ENCODE measurements around the gene FAM162A. TPM values are rescaled to one million over a fixed set of nuclear protein-coding genes. Genes with fewer than 3 reads are reported as not detected.

Gene FAM162A
- total and polyA plus RNA-seq, 4 experiments from 2014 or later: 31.1 to 136 (median 64.7) TPM

DNA sequence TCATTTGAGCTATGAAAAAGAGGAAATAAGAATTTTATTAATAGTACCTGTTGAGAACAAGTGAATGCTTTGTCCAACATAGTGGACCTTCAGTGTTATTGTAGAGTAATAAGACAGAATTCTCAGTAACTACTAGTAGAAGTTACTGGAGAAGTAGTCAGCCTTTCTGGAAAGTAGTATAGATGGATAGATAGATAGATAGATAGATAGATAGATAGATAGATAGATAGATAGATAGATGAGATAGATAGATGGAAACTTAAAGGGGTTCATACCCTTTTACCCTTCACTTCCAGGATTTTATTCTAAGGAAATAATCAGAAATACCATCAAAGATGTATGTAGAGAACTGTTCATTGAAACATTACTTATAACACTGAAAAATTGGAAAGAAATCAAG, 5.2 kb downstream of the FAM162A start:
- DNase-seq: no peak
- no peaks in the 10 kb centered on the region for H3K27me3 Mint-ChIP-seq
- no peaks in the 10 kb centered on the region for H3K36me3 ChIP-seq (ENCODE audit: insufficient read depth, low read length)
- POLR2A ChIA-PET (ENCODE audit: partially characterized antibody): no interaction called here
- CTCF ChIA-PET (ENCODE audit: partially characterized antibody): interaction anchor here (1.2 to 1.3 kb wide), 2 partner anchors 172 to 291 kb away, joined by 4 to 6 read pairs; partner anchors contain the start of gene PARP14
- H3K4me1 Mint-ChIP-seq: peaks cover 22 to 33% (median 26%) of the 10 kb centered on the region in 4 donors
- H3K4me3 Mint-ChIP-seq: no peak overlapping the region
- H3K4me3 ChIP-seq (ENCODE audit: low read length in 2 of 2): no peak overlapping the region
- no peaks in the 10 kb centered on the region for H3K9me3 ChIP-seq (ENCODE audit: control insufficient read depth in 1 of 2, low read length in 2 of 2)
- peaks cover 0 to 15% of the 10 kb centered on the region in 2 donors for H3K36me3 Mint-ChIP-seq
- no peak overlapping the region for H3K27ac ChIP-seq (ENCODE audit: low read depth, low read length)
- peak overlapping the region in 1 of 7 donors; percentile 87 for H3K27ac Mint-ChIP-seq
- intact Hi-C loops (cut with micrococcal nuclease): loop anchor here (10.0 kb wide), 1 partner anchor 554 kb away; the partner anchor contains the start of genes EAF2 and IQCB1
- no peaks in the 10 kb centered on the region for H3K27me3 ChIP-seq (ENCODE audit: insufficient read depth, low read length)
- H3K4me1 ChIP-seq (ENCODE audit: insufficient read depth, low read length): peaks cover 19% of the 10 kb centered on the region
- H3K9me3 Mint-ChIP-seq: no peaks in the 10 kb centered on the region

DNA sequence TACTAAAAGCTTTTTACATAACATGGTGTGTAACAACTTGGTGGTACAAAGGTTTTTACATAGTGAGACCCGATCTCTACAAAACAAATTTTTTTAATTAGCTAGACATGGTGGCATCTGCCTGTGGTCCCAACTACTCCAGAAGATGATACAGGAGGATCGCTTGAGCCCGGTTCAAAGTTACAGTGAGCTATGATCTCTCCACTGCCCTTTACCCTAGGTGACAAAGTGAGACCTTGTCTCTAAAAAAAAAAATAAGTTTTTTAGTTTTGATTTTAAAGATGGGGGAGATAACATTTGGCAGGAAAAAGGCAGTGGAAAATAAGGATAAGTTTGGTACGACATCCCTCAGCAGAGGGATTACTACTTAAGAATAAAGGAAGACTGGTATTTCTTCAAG, 5.9 kb downstream of the FAM162A start:
- no peaks in the 10 kb centered on the region for H3K36me3 ChIP-seq (ENCODE audit: insufficient read depth, low read length)
- Mint-ChIP-seq H3K36me3 (peaks cover 0 to 9% of the 10 kb centered on the region in 2 donors), H3K27ac (no peak overlapping the region), H3K27me3 (no peaks in the 10 kb centered on the region), H3K9me3 (no peaks in the 10 kb centered on the region), H3K4me1 (peaks cover 18 to 27% (median 20%) of the 10 kb centered on the region in 4 donors), H3K4me3 (no peak overlapping the region)
- intact Hi-C loops (cut with micrococcal nuclease): loop anchor here (10.0 kb wide), 1 partner anchor 555 kb away; the partner anchor contains the start of genes EAF2 and IQCB1
- ChIA-PET CTCF (ENCODE audit: partially characterized antibody) (interaction anchor here (0.9 to 1.3 kb wide), 3 partner anchors 171 to 638 kb away, joined by 3 to 6 read pairs (median 4); partner anchors contain the start of gene PARP14), POLR2A (ENCODE audit: partially characterized antibody) (interaction anchor here (0.5 to 1.2 kb wide), 2 partner anchors 26 to 61 kb away, joined by 3 to 4 read pairs; partner anchors contain the start of gene WDR5B)
- no peaks in the 10 kb centered on the region for H3K9me3 ChIP-seq (ENCODE audit: control insufficient read depth in 1 of 2, low read length in 2 of 2)
- H3K27me3 ChIP-seq (ENCODE audit: insufficient read depth, low read length): no peaks in the 10 kb centered on the region
- no peak for DNase-seq
- H3K4me3 ChIP-seq (ENCODE audit: low read length in 2 of 2): no peak overlapping the region
- no peak overlapping the region for H3K27ac ChIP-seq (ENCODE audit: low read depth, low read length)
- peaks cover 12% of the 10 kb centered on the region for H3K4me1 ChIP-seq (ENCODE audit: insufficient read depth, low read length)

DNA sequence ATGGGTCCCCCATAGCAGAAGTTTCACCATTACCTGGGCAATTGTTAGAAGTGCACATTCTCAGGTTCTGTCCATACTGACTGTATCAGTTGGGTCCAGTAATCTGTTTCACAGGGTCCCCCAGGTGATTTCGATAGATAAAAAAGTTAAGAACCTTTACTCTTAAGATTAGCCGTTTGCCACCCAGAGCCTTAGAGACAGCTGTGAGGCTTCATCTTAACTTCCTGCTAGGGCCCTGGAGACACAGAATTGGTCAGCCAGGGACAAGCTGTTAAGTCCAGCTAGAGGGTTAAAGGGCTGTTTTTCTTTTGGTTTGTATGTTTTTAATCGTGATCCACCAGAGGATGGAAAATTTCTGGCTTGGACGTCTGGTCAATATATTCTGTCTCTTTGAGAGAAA, 6.7 kb downstream of the FAM162A start:
- no peak overlapping the region for H3K27ac ChIP-seq (ENCODE audit: low read depth, low read length)
- H3K36me3 ChIP-seq (ENCODE audit: insufficient read depth, low read length): no peaks in the 10 kb centered on the region
- H3K4me3 ChIP-seq (ENCODE audit: low read length in 2 of 2): no peak overlapping the region
- Mint-ChIP-seq H3K27me3 (no peaks in the 10 kb centered on the region), H3K4me3 (no peak overlapping the region), H3K9me3 (no peaks in the 10 kb centered on the region), H3K36me3 (peaks cover 0 to 11% of the 10 kb centered on the region in 2 donors), H3K27ac (no peak overlapping the region), H3K4me1 (peaks cover 14 to 21% (median 16%) of the 10 kb centered on the region in 4 donors)
- no peak for DNase-seq
- intact Hi-C loops (cut with micrococcal nuclease): no loop called here
- ChIA-PET POLR2A (ENCODE audit: partially characterized antibody) (interaction anchor here (1.2 kb wide), 1 partner anchor 25 kb away, joined by 4 read pairs; the partner anchor contains the start of gene WDR5B), CTCF (ENCODE audit: partially characterized antibody) (interaction anchor here (0.9 to 1.3 kb wide), 2 partner anchors 8 to 638 kb away, joined by 3 read pairs; partner anchors contain the start of gene MIX23)
- no peaks in the 10 kb centered on the region for H3K9me3 ChIP-seq (ENCODE audit: control insufficient read depth in 1 of 2, low read length in 2 of 2)
- H3K27me3 ChIP-seq (ENCODE audit: insufficient read depth, low read length): no peaks in the 10 kb centered on the region
- peaks cover 7% of the 10 kb centered on the region for H3K4me1 ChIP-seq (ENCODE audit: insufficient read depth, low read length)

DNA sequence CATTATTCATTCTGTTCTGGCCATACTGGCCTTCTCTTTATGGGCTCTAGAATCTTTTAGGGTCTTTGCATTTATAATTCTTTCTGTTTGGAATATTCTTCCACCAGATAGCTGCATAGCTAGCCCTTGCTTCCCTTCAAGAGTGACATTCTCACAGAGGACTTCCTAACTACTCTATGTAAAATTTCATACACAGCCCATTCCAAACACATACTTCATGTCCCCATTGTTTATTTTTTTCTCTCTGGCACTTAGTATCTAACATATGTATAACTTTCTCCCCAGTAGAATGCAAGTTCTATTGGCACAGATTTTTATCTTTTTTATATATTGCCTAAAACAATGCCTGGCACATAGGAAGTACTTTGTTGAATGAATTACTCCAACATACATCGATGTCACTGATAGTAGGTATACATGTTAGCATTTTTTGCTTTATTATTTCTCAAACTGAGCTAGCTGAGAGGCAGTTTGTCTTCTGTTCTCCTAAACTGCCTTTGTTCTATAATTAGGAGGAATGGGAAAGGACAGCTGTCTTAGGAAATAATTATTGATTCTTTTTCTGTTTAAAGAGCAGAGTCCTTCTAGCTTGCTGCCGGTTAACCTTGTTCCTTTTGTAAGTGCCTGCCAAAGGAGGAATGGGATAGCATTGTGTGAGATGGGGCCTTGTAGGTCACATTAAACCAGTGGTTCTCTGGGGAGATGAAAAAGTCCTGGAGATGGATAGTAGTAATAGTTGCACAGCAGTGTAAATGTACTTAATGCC, 7.9 kb downstream of the FAM162A start:
- Histone ChIP-seq H3K4me3 (ENCODE audit: low read length in 2 of 2) (no peak overlapping the region), H3K4me1 (ENCODE audit: insufficient read depth, low read length) (no peaks in the 10 kb centered on the region), H3K36me3 (ENCODE audit: insufficient read depth, low read length) (no peaks in the 10 kb centered on the region), H3K9me3 (ENCODE audit: control insufficient read depth in 1 of 2, low read length in 2 of 2) (no peaks in the 10 kb centered on the region), H3K27ac (ENCODE audit: low read depth, low read length) (no peak overlapping the region), H3K27me3 (ENCODE audit: insufficient read depth, low read length) (no peaks in the 10 kb centered on the region)
- Mint-ChIP-seq H3K4me1 (peaks cover 10 to 16% (median 11%) of the 10 kb centered on the region in 4 donors), H3K9me3 (no peaks in the 10 kb centered on the region), H3K4me3 (no peak overlapping the region), H3K27ac (peak overlapping the region in 2 of 7 donors; percentile 0 to 39), H3K36me3 (peaks cover 0 to 11% of the 10 kb centered on the region in 2 donors), H3K27me3 (no peaks in the 10 kb centered on the region)
- DNase-seq: no peak
- CTCF ChIA-PET (ENCODE audit: partially characterized antibody): interaction anchor here (1.3 to 3.3 kb wide), 4 partner anchors 9 to 287 kb away, joined by 3 to 28 read pairs (median 6); partner anchors contain the start of genes MIX23 and PARP14
- POLR2A ChIA-PET (ENCODE audit: partially characterized antibody): interaction anchor here (1.9 kb wide), 1 partner anchor 24 kb away, joined by 13 read pairs; the partner anchor contains the start of gene WDR5B
- intact Hi-C loops (cut with micrococcal nuclease): loop anchor here (2.0 kb wide), 1 partner anchor 25 kb away; the partner anchor contains the start of gene WDR5B

DNA sequence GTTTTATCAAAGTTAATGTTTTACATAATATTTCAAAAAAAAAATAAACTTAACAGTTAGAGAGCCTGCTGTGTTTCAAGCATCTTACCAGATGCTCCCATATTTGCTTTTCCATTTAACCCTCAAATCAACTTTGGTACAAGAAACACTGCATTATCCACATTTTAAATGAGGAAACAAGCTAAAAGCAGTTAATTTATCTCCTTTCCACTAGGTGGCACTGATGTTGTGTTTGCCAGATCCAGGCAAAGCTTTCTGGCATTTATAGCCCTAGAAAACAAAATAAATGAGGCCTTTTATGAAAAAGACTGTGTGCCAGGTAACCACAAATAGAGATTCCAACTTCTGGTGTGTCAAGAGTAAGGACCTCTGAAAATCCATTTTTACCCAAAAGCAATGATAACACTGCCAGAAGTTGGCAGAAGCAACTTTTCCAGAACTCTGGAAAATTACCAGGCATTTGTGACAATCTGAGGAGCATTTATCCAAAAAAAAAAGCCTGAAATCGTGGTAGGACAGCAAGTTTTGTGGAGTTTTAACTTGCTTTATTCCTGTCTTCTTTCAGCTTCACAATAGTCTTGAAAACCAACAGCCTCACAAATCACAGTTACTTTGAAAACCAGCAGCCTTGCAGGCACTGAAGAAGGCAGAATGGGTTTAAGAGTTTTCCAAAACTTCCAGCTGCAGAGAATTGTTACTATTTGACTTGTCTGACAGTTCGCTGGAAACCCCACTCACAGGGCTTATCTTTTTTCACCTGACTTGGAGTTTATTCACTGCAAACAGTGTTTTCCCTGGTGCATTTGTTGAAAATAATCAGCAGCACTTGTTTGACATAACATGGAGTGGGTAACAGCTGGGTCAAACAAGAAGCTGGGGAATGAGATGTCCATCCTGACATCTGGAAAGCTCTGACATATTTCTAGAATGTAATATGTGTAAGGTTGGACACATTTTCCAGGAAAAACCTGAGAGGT, 9.2 kb downstream of the FAM162A start:
- H3K27ac Mint-ChIP-seq: peak overlapping the region in 1 of 7 donors; percentile 48
- intact Hi-C loops (cut with micrococcal nuclease): loop anchor here (1.0 to 2.0 kb wide), 4 partner anchors 9 to 286 kb away; partner anchors contain the start of genes FAM162A and WDR5B
- H3K27ac ChIP-seq (ENCODE audit: low read depth, low read length): no peak overlapping the region
- H3K4me3 ChIP-seq (ENCODE audit: low read length in 2 of 2): no peak overlapping the region
- no peaks in the 10 kb centered on the region for H3K9me3 ChIP-seq (ENCODE audit: control insufficient read depth in 1 of 2, low read length in 2 of 2)
- H3K9me3 Mint-ChIP-seq: no peaks in the 10 kb centered on the region
- peaks cover 4 to 7% (median 5%) of the 10 kb centered on the region in 4 donors for H3K4me1 Mint-ChIP-seq
- H3K4me1 ChIP-seq (ENCODE audit: insufficient read depth, low read length): no peaks in the 10 kb centered on the region
- peaks cover 0 to 6% of the 10 kb centered on the region in 2 donors for H3K36me3 Mint-ChIP-seq
- ChIA-PET CTCF (ENCODE audit: partially characterized antibody) (interaction anchor here (0.5 to 3.3 kb wide), 26 partner anchors 8 to 847 kb away, joined by 3 to 47 read pairs (median 4); partner anchors contain the start of genes FAM162A, MIX23, PARP14 and POLQ), POLR2A (ENCODE audit: partially characterized antibody) (interaction anchor here (0.6 to 1.9 kb wide), 7 partner anchors 10 to 847 kb away, joined by 3 to 32 read pairs (median 4); partner anchors contain the start of genes DTX3L, FAM162A, MIX23 and PARP9)
- no peaks in the 10 kb centered on the region for H3K27me3 Mint-ChIP-seq
- peak; percentile 40 to 55 (median 47) for DNase-seq
- no peaks in the 10 kb centered on the region for H3K36me3 ChIP-seq (ENCODE audit: insufficient read depth, low read length)
- no peak overlapping the region for H3K4me3 Mint-ChIP-seq
- H3K27me3 ChIP-seq (ENCODE audit: insufficient read depth, low read length): no peaks in the 10 kb centered on the region

DNA sequence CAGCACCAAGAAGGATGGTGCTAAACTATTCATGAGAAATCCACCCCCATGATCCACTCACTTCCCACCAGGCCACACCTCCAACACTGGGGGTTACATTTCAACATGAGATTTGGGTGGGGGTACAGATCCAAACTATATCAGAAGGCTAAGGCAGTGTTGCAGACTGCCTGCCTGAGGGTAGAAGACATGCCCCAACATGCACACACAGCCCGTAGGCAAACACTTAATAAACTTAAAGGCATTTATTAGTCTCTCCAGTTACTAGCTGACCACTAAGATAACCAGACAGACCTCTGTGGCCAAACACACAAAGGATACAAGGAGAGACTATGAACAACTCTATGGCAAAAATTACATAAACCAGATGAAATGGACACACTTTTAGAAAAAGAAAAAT, 10.2 kb downstream of the FAM162A start:
- no peaks in the 10 kb centered on the region for H3K4me1 ChIP-seq (ENCODE audit: insufficient read depth, low read length)
- Mint-ChIP-seq H3K4me3 (no peak overlapping the region), H3K36me3 (peaks cover 0 to 4% of the 10 kb centered on the region in 2 donors), H3K27me3 (no peaks in the 10 kb centered on the region), H3K27ac (no peak overlapping the region), H3K9me3 (no peaks in the 10 kb centered on the region), H3K4me1 (peaks cover 0 to 4% (median 3%) of the 10 kb centered on the region in 4 donors)
- CTCF ChIA-PET (ENCODE audit: partially characterized antibody): interaction anchor here (1.3 to 3.3 kb wide), 4 partner anchors 10 to 285 kb away, joined by 3 to 47 read pairs (median 24); partner anchors contain the start of genes FAM162A, MIX23 and PARP14
- intact Hi-C loops (cut with micrococcal nuclease): no loop called here
- H3K27ac ChIP-seq (ENCODE audit: low read depth, low read length): no peak overlapping the region
- POLR2A ChIA-PET (ENCODE audit: partially characterized antibody): interaction anchor here (1.8 kb wide), 1 partner anchor 11 kb away, joined by 32 read pairs; the partner anchor contains the start of genes FAM162A and MIX23
- no peaks in the 10 kb centered on the region for H3K9me3 ChIP-seq (ENCODE audit: control insufficient read depth in 1 of 2, low read length in 2 of 2)
- H3K4me3 ChIP-seq (ENCODE audit: low read length in 2 of 2): no peak overlapping the region
- DNase-seq: no peak
- H3K27me3 ChIP-seq (ENCODE audit: insufficient read depth, low read length): no peaks in the 10 kb centered on the region
- H3K36me3 ChIP-seq (ENCODE audit: insufficient read depth, low read length): no peaks in the 10 kb centered on the region
